Osteoblast (primary cell): ENCODE measurements around the gene GAS2L2. TPM values are rescaled to one million over a fixed set of nuclear protein-coding genes. Genes with fewer than 3 reads are reported as not detected.
A peak's percentile ranks its signal among the peaks of the same experiment; 100 is the strongest.

Experiments
- DNase-seq: peaks from one replicate; pipeline ENCODE4 v3.0.0; 2011; ENCODE audit warnings: low spot score, mixed read lengths; ENCODE audit not compliant: insufficient read length; ENCODE audit errors: missing footprints
- H2AFZ ChIP-seq: 2 replicates; pipeline ENCODE4 v1.6.0; 2011; ENCODE audit warnings: mild to moderate bottlenecking, low read length
- H3K27ac ChIP-seq: 2 replicates; pipeline ENCODE4 v1.5.1; 2011; ENCODE audit warnings: mild to moderate bottlenecking, low read depth, low read length, moderate library complexity
- H3K27me3 ChIP-seq: 2 replicates; pipeline ENCODE4 v1.6.0; 2012; ENCODE audit warnings: mild to moderate bottlenecking, control low read depth, inconsistent platforms, low read length, moderate library complexity; ENCODE audit not compliant: insufficient read depth
- H3K36me3 ChIP-seq: 2 replicates; pipeline ENCODE4 v1.5.1; 2011; ENCODE audit warnings: mild to moderate bottlenecking, low read length, control low read depth, moderate library complexity; ENCODE audit not compliant: insufficient read depth
- H3K4me1 ChIP-seq: 2 replicates; pipeline ENCODE4 v1.5.1; 2011; ENCODE audit warnings: mild to moderate bottlenecking, low read length, control low read depth, moderate library complexity; ENCODE audit not compliant: insufficient read depth
- H3K4me2 ChIP-seq: 2 replicates; pipeline ENCODE4 v1.6.0; 2011; ENCODE audit warnings: mild to moderate bottlenecking, low read length; ENCODE audit not compliant: insufficient read depth
- H3K4me3 ChIP-seq: fragments of 200-600 bp; sonication (generic); 3 replicates; pipeline ENCODE4 v1.5.1; 2012; ENCODE audit warnings: mild to moderate bottlenecking, low read length, inconsistent platforms; ENCODE audit not compliant: insufficient read depth
- H3K79me2 ChIP-seq: 2 replicates; pipeline ENCODE4 v1.6.0; 2012; ENCODE audit warnings: mild to moderate bottlenecking, low read length, control low read depth, inconsistent platforms; ENCODE audit not compliant: insufficient read depth
- H3K9me3 ChIP-seq: 2 replicates; pipeline ENCODE4 v1.5.1; 2011; ENCODE audit warnings: low read depth, low read length, control low read depth
- H4K20me1 ChIP-seq: 2 replicates; pipeline ENCODE4 v1.6.0; 2012; ENCODE audit warnings: mild to moderate bottlenecking, low read length, control low read depth; ENCODE audit not compliant: insufficient read depth
- total RNA-seq: library from RNA; depleted of rRNA; stranded (reverse); fragments of >200 nt; gene quantifications from 2 replicates; pipeline ENCODE4 v1.2.3, GENCODE V29; 2012
- TF ChIP-seq, protein P1 (sequence below): IDR thresholded peaks from 2 replicates; pipeline ENCODE4 v1.5.1; 2011; ENCODE audit warnings: mild to moderate bottlenecking, low read depth, low read length, moderate library complexity; ENCODE audit errors: extremely low read depth

GAS2L2 gene
- total RNA-seq, 1 donor, result not detected

DNA sequence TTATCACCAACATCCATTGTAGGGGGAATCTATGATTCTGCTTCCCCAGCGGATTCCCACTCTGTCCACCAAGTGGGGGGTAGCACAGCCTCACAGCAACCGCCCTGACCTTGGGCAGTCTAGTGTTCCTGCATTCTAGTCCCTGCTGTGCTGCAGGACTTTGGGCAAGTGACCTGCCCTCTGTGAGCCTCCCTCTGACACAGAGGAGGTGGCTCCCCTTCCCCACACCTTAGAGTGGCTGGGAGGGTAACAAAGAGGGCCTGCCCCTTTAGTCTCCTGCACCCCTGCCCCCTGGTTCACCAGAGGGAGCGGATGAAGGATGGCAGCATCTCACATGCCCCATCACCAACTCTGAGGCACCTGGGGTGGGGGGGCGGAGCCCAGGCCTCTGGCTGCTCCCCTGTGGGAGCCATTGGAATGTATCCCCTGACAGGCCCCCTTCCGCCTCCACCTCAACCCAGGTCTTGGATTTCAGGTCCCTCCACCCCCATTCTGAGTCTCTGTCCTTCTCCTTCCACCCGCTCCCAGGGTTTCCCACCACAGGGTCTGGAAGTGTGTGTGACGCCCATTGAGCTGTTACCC is 10.1 kb downstream of the GAS2L2 start:
- Histone ChIP-seq H3K4me2 (no peak overlapping the region), H3K27me3 (peaks cover 52% of the 10 kb centered on the region), H3K9me3 (no peaks in the 10 kb centered on the region), H3K4me3 (no peak overlapping the region), H2AFZ (no peak overlapping the region), H4K20me1 (no peaks in the 10 kb centered on the region), H3K36me3 (no peaks in the 10 kb centered on the region), H3K27ac (no peak overlapping the region), H3K4me1 (no peaks in the 10 kb centered on the region), H3K79me2 (no peaks in the 10 kb centered on the region)
- TF ChIP-seq, protein P1, sequence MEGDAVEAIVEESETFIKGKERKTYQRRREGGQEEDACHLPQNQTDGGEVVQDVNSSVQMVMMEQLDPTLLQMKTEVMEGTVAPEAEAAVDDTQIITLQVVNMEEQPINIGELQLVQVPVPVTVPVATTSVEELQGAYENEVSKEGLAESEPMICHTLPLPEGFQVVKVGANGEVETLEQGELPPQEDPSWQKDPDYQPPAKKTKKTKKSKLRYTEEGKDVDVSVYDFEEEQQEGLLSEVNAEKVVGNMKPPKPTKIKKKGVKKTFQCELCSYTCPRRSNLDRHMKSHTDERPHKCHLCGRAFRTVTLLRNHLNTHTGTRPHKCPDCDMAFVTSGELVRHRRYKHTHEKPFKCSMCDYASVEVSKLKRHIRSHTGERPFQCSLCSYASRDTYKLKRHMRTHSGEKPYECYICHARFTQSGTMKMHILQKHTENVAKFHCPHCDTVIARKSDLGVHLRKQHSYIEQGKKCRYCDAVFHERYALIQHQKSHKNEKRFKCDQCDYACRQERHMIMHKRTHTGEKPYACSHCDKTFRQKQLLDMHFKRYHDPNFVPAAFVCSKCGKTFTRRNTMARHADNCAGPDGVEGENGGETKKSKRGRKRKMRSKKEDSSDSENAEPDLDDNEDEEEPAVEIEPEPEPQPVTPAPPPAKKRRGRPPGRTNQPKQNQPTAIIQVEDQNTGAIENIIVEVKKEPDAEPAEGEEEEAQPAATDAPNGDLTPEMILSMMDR, result no peak
- DNase-seq, result peak; percentile 59

DNA sequence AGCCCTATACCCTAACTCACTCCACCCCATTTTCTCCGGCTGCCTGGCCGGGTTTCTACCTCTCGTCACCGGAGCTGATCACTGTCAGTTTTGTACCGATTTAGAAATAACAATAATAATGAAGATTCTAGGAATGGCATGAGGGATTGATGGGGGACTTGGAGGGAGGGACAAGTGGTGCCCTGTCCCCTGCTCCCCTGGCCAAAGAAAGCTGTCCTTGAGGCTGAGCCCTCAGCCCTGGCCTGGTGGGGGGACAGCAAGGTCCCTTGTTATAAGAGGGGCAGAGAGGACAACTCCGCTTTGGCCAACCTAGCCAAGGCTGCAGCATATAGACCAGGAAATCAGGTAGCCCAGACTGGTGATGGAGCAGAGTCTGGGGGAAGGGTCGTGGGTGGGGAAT is 10.5 kb downstream of the GAS2L2 start:
- Histone ChIP-seq H3K9me3 (no peaks in the 10 kb centered on the region), H3K27ac (no peak overlapping the region), H4K20me1 (no peaks in the 10 kb centered on the region), H3K79me2 (no peaks in the 10 kb centered on the region), H2AFZ (no peak overlapping the region), H3K4me1 (no peaks in the 10 kb centered on the region), H3K27me3 (peaks cover 52% of the 10 kb centered on the region), H3K36me3 (no peaks in the 10 kb centered on the region), H3K4me3 (no peak overlapping the region), H3K4me2 (no peak overlapping the region)
- TF ChIP-seq, protein P1, result no peak
- peak; percentile 72 for DNase-seq

DNA sequence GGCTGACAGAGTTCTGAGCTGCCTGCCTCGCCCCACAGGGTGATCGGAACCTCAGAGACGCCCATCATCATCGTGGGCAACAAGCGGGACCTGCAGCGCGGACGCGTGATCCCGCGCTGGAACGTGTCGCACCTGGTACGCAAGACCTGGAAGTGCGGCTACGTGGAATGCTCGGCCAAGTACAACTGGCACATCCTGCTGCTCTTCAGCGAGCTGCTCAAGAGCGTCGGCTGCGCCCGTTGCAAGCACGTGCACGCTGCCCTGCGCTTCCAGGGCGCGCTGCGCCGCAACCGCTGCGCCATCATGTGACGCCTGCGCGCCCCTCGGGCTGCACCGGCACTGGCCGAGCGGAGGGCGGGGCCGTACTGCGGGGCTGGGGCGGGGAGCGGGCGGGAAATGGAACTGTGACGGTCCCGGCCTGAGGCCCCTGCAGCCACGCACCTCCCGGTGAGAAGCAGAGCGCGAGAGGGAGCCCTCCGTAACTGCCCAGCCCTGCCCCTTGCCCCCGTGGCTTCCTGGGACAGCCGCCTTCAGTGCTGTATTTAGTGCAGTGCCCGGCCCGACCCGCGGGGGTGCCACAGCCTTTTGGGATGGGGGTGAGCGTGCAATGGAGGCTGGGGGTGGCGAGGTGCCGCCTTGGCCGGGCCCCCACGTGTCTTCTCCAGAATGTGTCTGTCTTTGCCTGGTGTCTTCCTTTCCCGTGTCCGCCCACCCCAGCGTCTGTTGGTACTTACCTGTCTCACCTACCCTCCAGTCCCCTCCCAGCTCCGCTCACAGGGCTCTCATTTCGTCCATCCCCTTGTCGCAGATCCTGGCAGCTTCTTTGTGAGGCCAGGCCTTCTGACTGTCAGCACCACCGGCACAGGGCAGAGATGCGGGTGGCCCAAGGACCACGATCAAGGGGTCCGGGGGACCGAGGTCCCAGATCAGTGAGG is 11.8 kb downstream of the GAS2L2 start:
- no peak overlapping the region for H3K4me2 ChIP-seq
- no peak overlapping the region for H3K27ac ChIP-seq
- no peaks in the 10 kb centered on the region for H3K36me3 ChIP-seq
- H4K20me1 ChIP-seq, result no peaks in the 10 kb centered on the region
- H3K27me3 ChIP-seq, result peaks cover 49% of the 10 kb centered on the region
- no peak overlapping the region for H2AFZ ChIP-seq
- no peaks in the 10 kb centered on the region for H3K9me3 ChIP-seq
- H3K4me3 ChIP-seq, result no peak overlapping the region
- peak; percentile 80 for DNase-seq
- TF ChIP-seq, protein P1, result no peak
- H3K79me2 ChIP-seq, result no peaks in the 10 kb centered on the region
- no peaks in the 10 kb centered on the region for H3K4me1 ChIP-seq

DNA sequence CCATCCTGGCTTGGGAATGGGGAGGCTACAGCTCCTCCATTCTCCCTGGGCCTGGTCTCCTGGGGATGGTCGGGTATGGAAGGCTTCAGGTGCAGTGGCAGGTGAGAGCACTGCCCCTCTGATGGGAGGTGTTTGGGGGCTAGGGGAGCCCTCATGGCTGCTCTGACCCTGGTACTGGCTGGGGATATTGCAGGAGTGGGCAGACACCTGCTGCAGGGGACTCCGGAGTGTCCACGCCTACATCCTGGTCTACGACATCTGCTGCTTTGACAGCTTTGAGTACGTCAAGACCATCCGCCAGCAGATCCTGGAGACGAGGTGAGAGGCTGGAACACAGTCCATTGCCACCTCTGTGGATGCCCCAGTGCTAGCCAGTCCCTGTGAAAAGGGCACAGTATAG is 12.8 kb downstream of the GAS2L2 start:
- H3K36me3 ChIP-seq, result no peaks in the 10 kb centered on the region
- H3K9me3 ChIP-seq, result no peaks in the 10 kb centered on the region
- H2AFZ ChIP-seq, result no peak overlapping the region
- H3K4me1 ChIP-seq, result no peaks in the 10 kb centered on the region
- DNase-seq, result peak; percentile 57
- H4K20me1 ChIP-seq, result no peaks in the 10 kb centered on the region
- no peak overlapping the region for H3K4me2 ChIP-seq
- peaks cover 47% of the 10 kb centered on the region for H3K27me3 ChIP-seq
- H3K79me2 ChIP-seq, result no peaks in the 10 kb centered on the region
- no peak overlapping the region for H3K27ac ChIP-seq
- H3K4me3 ChIP-seq, result no peak overlapping the region
- TF ChIP-seq, protein P1, result no peak
